GM12878 (cell line): ENCODE results near the gene CDCP1. TPM values are rescaled to one million over a fixed set of nuclear protein-coding genes. Genes with fewer than 3 reads are reported as not detected.

Experiments used
- ATAC-seq: fragments of 200-7000 bp; cut with Tn5 transposase; 3 replicates; pipeline ENCODE4 v1.9.1; 2020; ENCODE audit warnings: mild to moderate bottlenecking, moderate library complexity
- BruUV-seq: library from RNA; stranded (reverse); fragments of 400-500 nt; replicated peaks from 2 replicates; lab custom pipeline; 2021; lab: Mats Ljungman, UMichigan
- CTCF ChIA-PET: fragments of 300-600 bp; sonication (Branson Sonifier 250); formaldehyde crosslinking; extraction: SDS; loops from one replicate; lab custom pipeline; 2021; ENCODE audit warnings: inconsistent platforms; lab: Yijun Ruan, JAX
- POLR2A ChIA-PET: fragments of 350-600 bp; formaldehyde crosslinking; extraction: SDS; loops from one replicate; lab custom pipeline; 2021; ENCODE audit warnings: inconsistent platforms; lab: Charles Lee
- RAD21 ChIA-PET: fragments of 300-600 bp; sonication (Branson Sonifier 250); formaldehyde crosslinking; loops from one replicate; lab custom pipeline; 2023; ENCODE audit warnings: antibody characterized with exemption; ENCODE audit not compliant: unreplicated experiment; lab: Charles Lee
- SMC1A ChIA-PET: fragments of 300-600 bp; sonication (Branson Sonifier 250); formaldehyde crosslinking; loops from one replicate; lab custom pipeline; 2023; ENCODE audit not compliant: unreplicated experiment, uncharacterized antibody; lab: Charles Lee
- DNase-seq: peaks from one replicate; pipeline ENCODE4 v3.0.0-alpha.2; 2011; ENCODE audit warnings: low read depth, low spot score
- FAIRE-seq: peaks from 3 replicates; lab custom pipeline; 2011; peaks lifted over from hg19 to GRCh38; lab: Jason Lieb, UNC
- H2AFZ ChIP-seq: 2 replicates; pipeline ENCODE4 v1.6.0; 2011; ENCODE audit warnings: low read depth, low read length, control low read depth; ENCODE audit not compliant: control insufficient read depth
- H3K27ac ChIP-seq: 2 replicates; pipeline ENCODE4 v1.5.1; 2011; ENCODE audit warnings: control low read depth; ENCODE audit not compliant: control insufficient read depth, insufficient read depth
- H3K27me3 ChIP-seq, 2 experiments: replicated peaks in 1 of 2; 2 replicates each; pipeline versions ENCODE4 v1.6.0 to v1.6.1; 2011; ENCODE audit warnings: low read length in 1 of 2; ENCODE audit not compliant: control insufficient read depth in 2 of 2, insufficient read depth in 2 of 2
- H3K36me3 ChIP-seq, 2 experiments: 2 replicates each; pipeline ENCODE4 v1.5.1; 2011; ENCODE audit warnings: low read length in 1 of 2; ENCODE audit not compliant: control insufficient read depth in 2 of 2, insufficient read depth in 2 of 2
- H3K4me1 ChIP-seq: 2 replicates; pipeline ENCODE4 v1.6.1; 2011; ENCODE audit warnings: mild to moderate bottlenecking, low read length, moderate library complexity, mixed read lengths; ENCODE audit not compliant: control insufficient read depth, insufficient read depth
- H3K4me2 ChIP-seq: 2 replicates; pipeline ENCODE4 v1.6.0; 2011; ENCODE audit warnings: control low read depth; ENCODE audit not compliant: control insufficient read depth, insufficient read depth
- H3K4me3 ChIP-seq: fragments of 200-600 bp; sonication (generic); 2 replicates; pipeline ENCODE4 v1.5.1; 2016
- H3K79me2 ChIP-seq: 2 replicates; pipeline ENCODE4 v1.6.0; 2011; ENCODE audit warnings: low read length; ENCODE audit not compliant: control insufficient read depth, insufficient read depth
- H3K9ac ChIP-seq: 2 replicates; pipeline ENCODE4 v1.8.0; 2011; ENCODE audit warnings: low read length, control low read depth, mixed read lengths; ENCODE audit not compliant: control insufficient read depth, insufficient read depth
- H3K9me3 ChIP-seq: replicated peaks from 3 replicates; pipeline ENCODE4 v1.5.1; 2011; ENCODE audit warnings: mild to moderate bottlenecking, low read length; ENCODE audit not compliant: control insufficient read depth, insufficient read depth
- H4K20me1 ChIP-seq: 2 replicates; pipeline ENCODE4 v1.6.0; 2011; ENCODE audit not compliant: control insufficient read depth, insufficient read depth
- CEBPB ChIP-seq, 2 experiments: fragments of 150-350 bp in 1 of 2; IDR thresholded peaks; 2 replicates each; pipeline ENCODE4 v1.6.1; 2012 to 2014; ENCODE audit warnings: low read depth in 2 of 2, low read length in 2 of 2, borderline replicate concordance in 1 of 2, inconsistent platforms in 1 of 2
- CHD4 ChIP-seq: fragments of 200-600 bp; sonication (generic); IDR thresholded peaks from 2 replicates; pipeline ENCODE4 v1.6.1; 2016; ENCODE audit warnings: mild to moderate bottlenecking
- FOS ChIP-seq: IDR thresholded peaks from 3 replicates; pipeline ENCODE4 v1.6.1; 2011; ENCODE audit warnings: borderline replicate concordance; ENCODE audit not compliant: insufficient read length; ENCODE audit errors: extremely low read depth
- GABPA ChIP-seq: IDR thresholded peaks from 2 replicates; pipeline ENCODE4 v1.6.1; 2014; ENCODE audit warnings: antibody characterized with exemption, low read depth, mild to moderate bottlenecking, inconsistent platforms
- JUNB ChIP-seq: IDR thresholded peaks from 2 replicates; pipeline ENCODE4 v1.6.1; 2016; ENCODE audit warnings: antibody characterized with exemption, mild to moderate bottlenecking
- YY1 ChIP-seq: IDR thresholded peaks from 2 replicates; pipeline ENCODE4 v1.6.1; 2011; ENCODE audit warnings: low read depth, mild to moderate bottlenecking, low read length
- WGBS: methylation state at CpG from one replicate; pipeline ENCODE4 v1.1.6; 2016; ENCODE audit warnings: low lambda C conversion rate; ENCODE audit not compliant: insufficient replicate concordance, insufficient coverage; ENCODE audit errors: missing lambda C conversion rate; 5-methylcytosine and 5-hydroxymethylcytosine counted together
- in situ Hi-C: fragments of 300-500 bp; cut with MboI; formaldehyde crosslinking; loops from 9 replicates; pipeline ENCODE4 v1.14.3; 2018; ENCODE audit warnings: mixed read lengths
- intact Hi-C: fragments of 100-400 bp; cut with micrococcal nuclease; formaldehyde crosslinking; loops from one replicate; pipeline ENCODE4 v1.14.2; 2022; ENCODE audit not compliant: unreplicated experiment
- polyA plus RNA-seq, 11 experiments: library from polyadenylated mRNA; depleted of rRNA in 4 of 11; unstranded in 6 of 11; stranded (reverse) in 5 of 11; fragments of >200 nt; fragmentation: Nextera tagmentation in 4 of 11; fragmentation: Illumina TruSeq in 1 of 11; extraction: Ambion mirVana in 4 of 11; extraction: Trizol in 1 of 11; gene quantifications; 1 replicate in 1 of 11; 2 replicates in 10 of 11; pipeline versions ENCODE4 v1.2.1 to v1.2.3, GENCODE V29; 2011 to 2016; ENCODE audit warnings: inconsistent platforms in 2 of 11, missing spikeins in 2 of 11, low read depth in 1 of 11
- total RNA-seq, 4 experiments: library from RNA; depleted of rRNA in 3 of 4; stranded (reverse); fragments of >200 nt in 3 of 4; fragmentation: Illumina TruSeq in 1 of 4; extraction: Trizol in 1 of 4; gene quantifications; 2 replicates each; pipeline versions ENCODE4 v1.2.1 to v1.2.3, GENCODE V29; 2013 to 2021
- TF ChIP-seq, protein P1 (sequence below): IDR thresholded peaks from 2 replicates; pipeline ENCODE4 v1.6.1; 2012; ENCODE audit warnings: low read depth, low read length, improper control_type of control experiment

The CDCP1 gene
- total and polyA plus RNA-seq, 10 of the 15 experiments (the other 5 are each of a cell fraction or from before 2014, with no cell fraction given), result 0.35 to 2.2 (median 0.86) TPM

DNA sequence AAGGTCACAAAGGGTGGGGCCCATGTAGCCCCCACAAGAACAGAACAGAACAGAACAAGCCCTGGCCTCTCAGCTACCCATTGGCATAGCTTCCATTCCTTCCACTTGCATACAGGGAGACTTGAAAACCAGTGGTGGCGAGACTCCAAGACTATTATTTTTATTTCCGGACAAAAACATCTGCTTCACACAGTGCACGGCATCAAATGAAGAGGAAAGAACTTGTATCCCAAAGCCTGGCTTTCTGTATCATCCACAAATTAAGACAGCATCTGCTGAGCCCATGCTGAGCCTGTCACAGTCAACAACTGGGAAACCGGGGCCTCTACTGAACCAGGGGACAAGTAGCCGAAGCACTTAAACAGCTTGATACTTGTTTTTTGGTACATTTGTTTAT, 64.0 kb downstream of the CDCP1 start:
- no peak overlapping the region for H3K4me3 ChIP-seq
- no peak for FAIRE-seq
- H3K4me1 ChIP-seq, result no peaks in the 10 kb centered on the region
- POLR2A ChIA-PET, result no interaction called here
- no peak overlapping the region for H2AFZ ChIP-seq
- WGBS, result 19% methylated on average over 5 of the region's 5 CpGs
- no peaks in the 10 kb centered on the region for H3K79me2 ChIP-seq
- CTCF ChIA-PET, result interaction anchor here (1.0 kb wide), 1 partner anchor 128 kb away, joined by 3 read pairs; no protein-coding TSS in a partner anchor
- no peak for ATAC-seq
- no peaks in the 10 kb centered on the region for H4K20me1 ChIP-seq
- BruUV-seq, result no TSS peak
- H3K4me2 ChIP-seq, result no peak overlapping the region
- intact Hi-C loops, result no loop called here
- RAD21 ChIA-PET, result no interaction called here
- DNase-seq, result no peak
- H3K9ac ChIP-seq, result no peak overlapping the region
- H3K27ac ChIP-seq, result no peak overlapping the region
- H3K36me3 ChIP-seq, result no peaks in the 10 kb centered on the region
- in situ Hi-C loops, result no loop called here
- TF ChIP-seq JUNB (no peak), CEBPB (IDR thresholded peaks at IDR 0.05; ENCODE audit: borderline replicate concordance in 1 of 2, low read depth in 2 of 2, low read length in 2 of 2) (no peak)
- TF ChIP-seq, protein P1, sequence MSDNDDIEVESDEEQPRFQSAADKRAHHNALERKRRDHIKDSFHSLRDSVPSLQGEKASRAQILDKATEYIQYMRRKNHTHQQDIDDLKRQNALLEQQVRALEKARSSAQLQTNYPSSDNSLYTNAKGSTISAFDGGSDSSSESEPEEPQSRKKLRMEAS, result no peak
- peaks cover 0 to 3% of the 10 kb centered on the region in 2 experiments; a peak in 1 of 4 replicates for H3K27me3 ChIP-seq
- no peaks in the 10 kb centered on the region for H3K9me3 ChIP-seq
- SMC1A ChIA-PET, result no interaction called here

DNA sequence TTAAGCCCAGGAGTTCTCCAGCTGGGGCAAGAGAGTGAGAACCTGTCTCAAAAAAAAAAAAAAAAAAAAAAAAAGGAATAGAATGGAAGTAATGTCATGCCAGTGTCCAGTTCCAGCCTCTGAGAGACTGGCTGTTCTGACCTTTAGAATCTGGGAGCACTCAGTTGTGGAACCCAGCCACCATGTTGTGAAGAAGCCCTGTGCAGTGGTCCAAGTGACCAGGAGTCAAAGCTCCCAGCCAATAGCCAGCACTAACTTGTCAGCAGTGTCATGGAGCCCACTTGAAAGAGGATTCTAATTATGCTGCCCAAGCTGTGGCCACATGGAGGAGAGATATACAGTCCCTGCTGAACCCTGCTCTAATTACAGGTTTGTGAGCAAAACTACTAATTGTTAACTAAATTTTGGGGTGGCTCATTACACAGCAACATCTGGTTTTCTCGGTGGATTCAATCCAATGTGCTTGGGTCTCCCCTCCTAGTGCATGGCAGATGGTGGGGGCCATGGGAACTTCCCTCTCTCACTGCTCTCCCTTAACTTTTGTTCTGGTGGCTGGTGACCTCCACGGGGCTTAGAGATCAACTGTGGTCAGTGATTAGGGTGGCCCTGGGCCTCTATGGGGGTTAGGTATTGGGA, 64.6 kb downstream of the CDCP1 start:
- Histone ChIP-seq H3K4me1 (no peaks in the 10 kb centered on the region), H3K4me3 (no peak overlapping the region), H3K27me3 (no peaks in the 10 kb centered on the region; a peak in 1 of 4 replicates), H3K4me2 (no peak overlapping the region), H3K27ac (no peak overlapping the region), H3K9me3 (no peaks in the 10 kb centered on the region), H3K36me3 (no peaks in the 10 kb centered on the region), H3K79me2 (no peaks in the 10 kb centered on the region)
- ChIA-PET POLR2A (no interaction called here), SMC1A (no interaction called here), RAD21 (no interaction called here), CTCF (interaction anchor here (1.0 kb wide), 1 partner anchor 129 kb away, joined by 3 read pairs; no protein-coding TSS in a partner anchor)
- intact Hi-C loops (no loop called here), in situ Hi-C loops (no loop called here)
- BruUV-seq, result no TSS peak
- WGBS, result 8% methylated on average over 2 of the region's 2 CpGs
- FAIRE-seq (no peak), ATAC-seq (no peak)
- no peak for TF ChIP-seq GABPA
- no peak for TF ChIP-seq FOS
- no peak for TF ChIP-seq YY1
- TF ChIP-seq CHD4, result no peak
- TF ChIP-seq, all 136 proteins: peak for 0
- Histone ChIP-seq H2AFZ (no peak overlapping the region), H3K9ac (no peak overlapping the region), H4K20me1 (no peaks in the 10 kb centered on the region)
- DNase-seq, result no peak
